HepG2 (cell line): ENCODE data around the gene STK11. TPM values are rescaled to one million over a fixed set of nuclear protein-coding genes. Genes with fewer than 3 reads are reported as not detected.
A peak's percentile ranks its signal among the peaks of the same experiment; 100 is the strongest.

Experiments
- DPF2 ChIP-seq: sonication (generic); formaldehyde crosslinking; IDR thresholded peaks from 2 replicates; pipeline ENCODE4 v1.4.0; 2020; ENCODE audit warnings: mild to moderate bottlenecking, low read depth, missing genetic modification reagents, borderline replicate concordance
- HOXA3 ChIP-seq: sonication (generic); formaldehyde crosslinking; IDR thresholded peaks from 2 replicates; pipeline ENCODE4 v1.5.0; 2020; ENCODE audit warnings: missing genetic modification reagents
- MAFG ChIP-seq: sonication (generic); formaldehyde crosslinking; IDR thresholded peaks from 2 replicates; pipeline ENCODE4 v1.5.1; 2020; ENCODE audit warnings: mild to moderate bottlenecking, missing genetic modification reagents
- MBNL3 ChIP-seq: fragments of 250-450 bp; sonication (Bioruptor Pico); conservative IDR thresholded peaks from 2 replicates; pipeline ENCODE4 v1.8.0; 2022; ENCODE audit warnings: mild to moderate bottlenecking, inconsistent platforms
- RXRA ChIP-seq: sonication (generic); formaldehyde crosslinking; IDR thresholded peaks from 2 replicates; pipeline ENCODE4 v1.5.1; 2020; ENCODE audit warnings: missing genetic modification reagents
- SOX13 ChIP-seq, 3 experiments: fragments of 450-650 bp in 1 of 3; sonication (generic) in 1 of 3; formaldehyde crosslinking in 1 of 3; IDR thresholded peaks in 2 of 3; conservative IDR thresholded peaks in 1 of 3; 2 replicates each; pipeline versions ENCODE4 v1.5.0 to v1.6.1; 2016 to 2020; ENCODE audit warnings: antibody characterized with exemption in 1 of 3, mild to moderate bottlenecking in 1 of 3, missing compliant biosample characterization in 1 of 3, missing genetic modification reagents in 1 of 3, moderate library complexity in 1 of 3
- YY1 ChIP-seq: IDR thresholded peaks from 2 replicates; pipeline ENCODE4 v1.6.1; 2011; ENCODE audit warnings: low read length, low read depth, moderate library complexity, mild to moderate bottlenecking; ENCODE audit not compliant: insufficient read depth, insufficient replicate concordance
- ZSCAN21 ChIP-seq: sonication (generic); formaldehyde crosslinking; IDR thresholded peaks from 2 replicates; pipeline ENCODE4 v1.8.0; 2022; ENCODE audit warnings: mild to moderate bottlenecking, missing genetic modification reagents, moderate library complexity, borderline replicate concordance
- polyA plus RNA-seq, 8 experiments: library from polyadenylated mRNA; depleted of rRNA in 3 of 8; stranded (reverse) in 7 of 8; unstranded in 1 of 8; fragments of >200 nt; fragmentation: Illumina TruSeq in 4 of 8; extraction: Trizol in 4 of 8; gene quantifications; 2 replicates each; pipeline versions ENCODE4 v1.2.1 to v1.2.3, GENCODE V29; 2011 to 2016; ENCODE audit warnings: low read depth in 4 of 8, missing spikeins in 1 of 8, mixed read lengths in 1 of 8; ENCODE audit not compliant: insufficient read depth in 1 of 8
- total RNA-seq, 5 experiments: library from RNA; depleted of rRNA; stranded (reverse); fragments of >200 nt; fragmentation: Illumina TruSeq; extraction: Trizol; gene quantifications; 2 replicates each; pipeline ENCODE4 v1.2.3, GENCODE V29; 2016; ENCODE audit warnings: low read depth in 1 of 5
- TF ChIP-seq, protein P1 (sequence below): sonication (generic); formaldehyde crosslinking; IDR thresholded peaks from 2 replicates; pipeline ENCODE4 v1.5.0; 2020; ENCODE audit warnings: mild to moderate bottlenecking, missing genetic modification reagents
- TF ChIP-seq, protein P2 (sequence below): sonication (generic); formaldehyde crosslinking; IDR thresholded peaks from 2 replicates; pipeline ENCODE4 v1.4.0; 2020; ENCODE audit warnings: mild to moderate bottlenecking, missing genetic modification reagents
- TF ChIP-seq, protein P3 (sequence below): sonication (generic); formaldehyde crosslinking; IDR thresholded peaks from 2 replicates; pipeline ENCODE4 v1.8.1; 2023; ENCODE audit warnings: mild to moderate bottlenecking, inconsistent platforms, moderate library complexity, missing genetic modification reagents, borderline replicate concordance

The STK11 gene
- total and polyA plus RNA-seq, 2 of the 13 experiments (the other 11 are each of a cell fraction or from before 2014, with no cell fraction given): 27.5 to 43.6 TPM

DNA sequence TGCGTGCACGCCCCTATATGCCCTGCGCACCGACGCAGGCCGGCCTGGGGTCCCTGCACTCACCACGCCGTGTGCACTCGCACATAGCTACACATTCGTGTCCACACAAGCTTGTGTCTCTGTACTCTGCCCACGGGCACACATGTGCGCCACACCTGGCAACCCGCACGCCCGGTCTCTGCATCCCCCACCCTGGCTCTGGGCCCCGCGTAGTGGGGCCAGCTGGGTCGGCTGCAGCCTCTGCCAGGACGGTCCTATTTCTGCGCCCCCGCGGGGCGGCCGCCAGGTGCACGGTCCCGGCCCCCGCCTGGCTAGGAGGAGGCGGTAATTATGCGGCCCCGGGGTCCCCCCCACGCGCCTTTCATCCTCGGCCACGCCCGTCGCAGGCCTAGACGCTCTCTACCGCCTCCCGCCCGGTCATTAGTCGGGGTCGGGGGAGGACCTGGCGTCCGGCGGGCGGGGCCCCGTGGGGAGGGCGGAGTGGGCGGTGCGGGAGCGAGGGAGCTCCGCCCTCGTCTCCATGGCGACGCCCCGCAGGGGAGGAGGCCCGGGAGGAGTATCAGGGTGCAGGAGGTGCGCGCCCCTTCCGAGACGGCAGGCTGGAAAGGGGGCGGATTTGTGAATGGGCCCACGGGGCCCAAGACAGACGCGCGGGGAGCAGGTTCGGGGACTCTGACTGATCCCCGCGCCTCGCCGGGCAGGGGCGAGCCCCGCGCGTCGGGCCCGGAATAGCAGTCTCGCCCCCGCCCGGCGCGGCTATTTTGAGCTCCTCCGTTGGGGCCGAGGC is 60.7 kb downstream of the STK11 start (continued):
- TF ChIP-seq DPF2 (CRISPR knock-in tag) (no peak; the same call in 1 of the 2 replicates), YY1 (peak; percentile 14), MBNL3 (CRISPR knock-in tag) (no peak), ZSCAN21 (CRISPR knock-in tag) (no peak; the same call in none of the 2 replicates), SOX13 (IDR thresholded peaks at IDR 0.05) (no peak), SOX13 (CRISPR knock-in tag; conservative IDR thresholded peaks at IDR 0.05 in 1 of 2, IDR thresholded peaks at IDR 0.05 in 1 of 2) (peak in 1 of 2 experiments; percentile 60; a peak in 2 of 4 replicates), RXRA (CRISPR knock-in tag) (peak; percentile 89), HOXA3 (CRISPR knock-in tag) (peak; percentile 39), MAFG (CRISPR knock-in tag) (no peak)
- TF ChIP-seq, protein P1, sequence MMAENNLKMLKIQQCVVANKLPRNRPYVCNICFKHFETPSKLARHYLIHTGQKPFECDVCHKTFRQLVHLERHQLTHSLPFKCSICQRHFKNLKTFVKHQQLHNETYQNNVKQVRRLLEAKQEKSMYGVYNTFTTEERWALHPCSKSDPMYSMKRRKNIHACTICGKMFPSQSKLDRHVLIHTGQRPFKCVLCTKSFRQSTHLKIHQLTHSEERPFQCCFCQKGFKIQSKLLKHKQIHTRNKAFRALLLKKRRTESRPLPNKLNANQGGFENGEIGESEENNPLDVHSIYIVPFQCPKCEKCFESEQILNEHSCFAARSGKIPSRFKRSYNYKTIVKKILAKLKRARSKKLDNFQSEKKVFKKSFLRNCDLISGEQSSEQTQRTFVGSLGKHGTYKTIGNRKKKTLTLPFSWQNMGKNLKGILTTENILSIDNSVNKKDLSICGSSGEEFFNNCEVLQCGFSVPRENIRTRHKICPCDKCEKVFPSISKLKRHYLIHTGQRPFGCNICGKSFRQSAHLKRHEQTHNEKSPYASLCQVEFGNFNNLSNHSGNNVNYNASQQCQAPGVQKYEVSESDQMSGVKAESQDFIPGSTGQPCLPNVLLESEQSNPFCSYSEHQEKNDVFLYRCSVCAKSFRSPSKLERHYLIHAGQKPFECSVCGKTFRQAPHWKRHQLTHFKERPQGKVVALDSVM (CRISPR knock-in tag): peak; percentile 64; the same call in 1 of the 2 replicates
- TF ChIP-seq, protein P2, sequence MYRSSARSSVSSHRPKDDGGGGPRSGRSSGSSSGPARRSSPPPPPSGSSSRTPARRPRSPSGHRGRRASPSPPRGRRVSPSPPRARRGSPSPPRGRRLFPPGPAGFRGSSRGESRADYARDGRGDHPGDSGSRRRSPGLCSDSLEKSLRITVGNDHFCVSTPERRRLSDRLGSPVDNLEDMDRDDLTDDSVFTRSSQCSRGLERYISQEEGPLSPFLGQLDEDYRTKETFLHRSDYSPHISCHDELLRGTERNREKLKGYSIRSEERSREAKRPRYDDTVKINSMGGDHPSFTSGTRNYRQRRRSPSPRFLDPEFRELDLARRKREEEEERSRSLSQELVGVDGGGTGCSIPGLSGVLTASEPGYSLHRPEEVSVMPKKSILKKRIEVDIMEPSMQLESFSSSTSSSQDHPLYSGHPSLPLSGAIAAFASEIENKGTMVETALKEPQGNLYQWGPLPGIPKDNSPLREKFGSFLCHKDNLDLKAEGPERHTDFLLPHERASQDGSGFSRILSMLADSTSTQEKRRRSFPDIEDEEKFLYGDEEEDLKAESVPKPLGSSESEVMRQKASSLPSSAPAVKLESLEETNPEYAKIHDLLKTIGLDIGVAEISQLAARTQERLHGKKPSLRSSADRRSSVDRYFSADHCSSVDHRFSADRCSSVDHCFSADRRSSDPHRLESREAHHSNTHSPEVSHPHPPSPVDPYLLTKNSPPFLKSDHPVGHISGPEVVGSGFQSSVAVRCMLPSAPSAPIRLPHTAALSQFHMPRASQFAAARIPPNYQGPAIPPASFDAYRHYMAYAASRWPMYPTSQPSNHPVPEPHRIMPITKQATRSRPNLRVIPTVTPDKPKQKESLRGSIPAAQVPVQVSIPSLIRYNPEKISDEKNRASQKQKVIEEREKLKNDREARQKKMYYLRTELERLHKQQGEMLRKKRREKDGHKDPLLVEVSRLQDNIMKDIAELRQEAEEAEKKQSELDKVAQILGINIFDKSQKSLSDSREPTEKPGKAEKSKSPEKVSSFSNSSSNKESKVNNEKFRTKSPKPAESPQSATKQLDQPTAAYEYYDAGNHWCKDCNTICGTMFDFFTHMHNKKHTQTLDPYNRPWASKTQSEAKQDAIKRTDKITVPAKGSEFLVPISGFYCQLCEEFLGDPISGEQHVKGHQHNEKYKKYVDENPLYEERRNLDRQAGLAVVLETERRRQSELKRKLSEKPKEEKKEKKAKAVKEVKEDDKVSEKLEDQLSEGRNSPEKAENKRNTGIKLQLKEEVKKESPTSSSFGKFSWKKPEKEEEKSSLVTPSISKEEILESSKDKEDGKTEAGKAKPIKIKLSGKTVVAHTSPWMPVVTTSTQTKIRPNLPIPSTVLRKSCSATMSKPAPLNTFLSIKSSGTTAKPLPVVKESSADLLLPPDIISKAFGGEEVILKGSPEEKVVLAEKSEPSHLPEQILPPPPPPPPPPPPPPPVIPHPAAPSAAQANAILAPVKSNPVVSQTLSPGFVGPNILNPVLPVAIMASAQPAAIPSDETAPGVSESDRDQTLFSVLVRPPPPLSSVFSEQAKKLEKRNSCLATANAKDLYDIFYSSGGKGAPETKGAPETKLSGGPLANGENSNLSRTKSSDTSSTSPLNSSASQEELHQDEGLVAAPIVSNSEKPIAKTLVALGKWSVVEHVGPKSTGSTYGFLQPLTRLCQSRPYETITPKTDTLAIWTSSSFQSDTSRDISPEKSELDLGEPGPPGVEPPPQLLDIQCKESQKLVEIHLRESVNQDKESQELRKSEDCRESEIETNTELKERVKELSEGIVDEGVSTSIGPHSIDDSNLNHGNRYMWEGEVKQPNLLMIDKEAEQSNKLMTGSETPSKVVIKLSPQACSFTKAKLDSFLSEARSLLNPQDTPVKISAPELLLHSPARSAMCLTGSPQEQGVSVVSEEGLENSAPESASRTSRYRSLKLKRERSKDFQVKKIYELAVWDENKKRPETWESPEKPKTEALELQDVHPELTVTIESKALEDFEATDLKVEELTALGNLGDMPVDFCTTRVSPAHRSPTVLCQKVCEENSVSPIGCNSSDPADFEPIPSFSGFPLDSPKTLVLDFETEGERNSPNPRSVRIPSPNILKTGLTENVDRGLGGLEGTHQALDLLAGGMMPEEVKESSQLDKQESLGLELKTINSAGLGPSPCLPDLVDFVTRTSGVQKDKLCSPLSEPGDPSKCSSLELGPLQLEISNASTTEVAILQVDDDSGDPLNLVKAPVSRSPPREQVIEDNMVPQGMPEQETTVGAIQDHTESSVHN (CRISPR knock-in tag): 0 out of 2 replicates have a peak, but pooled peaks have one; percentile 40
- TF ChIP-seq, protein P3, sequence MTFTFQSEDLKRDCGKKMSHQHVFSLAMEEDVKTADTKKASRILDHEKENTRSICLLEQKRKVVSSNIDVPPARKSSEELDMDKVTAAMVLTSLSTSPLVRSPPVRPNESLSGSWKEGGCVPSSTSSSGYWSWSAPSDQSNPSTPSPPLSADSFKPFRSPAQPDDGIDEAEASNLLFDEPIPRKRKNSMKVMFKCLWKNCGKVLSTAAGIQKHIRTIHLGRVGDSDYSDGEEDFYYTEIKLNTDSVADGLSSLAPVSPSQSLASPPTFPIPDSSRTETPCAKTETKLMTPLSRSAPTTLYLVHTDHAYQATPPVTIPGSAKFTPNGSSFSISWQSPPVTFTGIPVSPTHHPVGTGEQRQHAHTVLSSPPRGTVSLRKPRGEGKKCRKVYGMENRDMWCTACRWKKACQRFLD (CRISPR knock-in tag): peak; percentile 68; the same call in 1 of the 2 replicates
